Stimulated activated CD4-positive, alpha-beta T cell treated with anti-CD3 and anti-CD28 coated beads, Interleukin-2, amount 100 ng/mL, for 48 hours (primary cell): Measurements from ENCODE around the gene OSM.

Experiments
- DNase-seq, 2 donors: peaks; one replicate each; pipeline ENCODE4 v3.0.0-alpha.2; 2020

OSM gene

GRCh38 chr22:30261134-30261533, 5.5 kb downstream of the OSM start:
- DNase-seq = no peak

- no peak for DNase-seq
These were observed 6.0 kb downstream of the OSM start for GRCh38 chr22:30260682-30261081.

DNA sequence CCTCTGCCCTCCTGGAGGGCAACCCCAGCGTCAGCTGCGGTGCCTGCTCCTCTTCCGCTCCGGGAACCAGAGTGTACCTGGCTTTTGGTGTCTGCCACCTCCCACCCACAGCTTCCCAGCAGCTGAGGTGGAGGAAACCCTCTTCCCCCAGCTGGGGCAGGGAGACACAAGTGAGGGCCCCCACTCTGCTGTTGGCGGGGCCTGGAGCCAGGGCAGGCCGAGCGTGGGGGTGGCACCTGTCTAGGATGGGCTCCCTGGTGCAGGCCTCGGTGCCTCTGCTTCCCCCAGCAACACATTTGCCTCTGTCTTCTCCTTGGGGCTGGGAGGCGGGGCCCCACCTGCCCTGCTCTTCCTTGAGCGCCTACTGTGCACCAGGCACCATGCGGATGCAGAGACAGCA, 6.4 kb downstream of the OSM start:
- DNase-seq = no peak

DNA sequence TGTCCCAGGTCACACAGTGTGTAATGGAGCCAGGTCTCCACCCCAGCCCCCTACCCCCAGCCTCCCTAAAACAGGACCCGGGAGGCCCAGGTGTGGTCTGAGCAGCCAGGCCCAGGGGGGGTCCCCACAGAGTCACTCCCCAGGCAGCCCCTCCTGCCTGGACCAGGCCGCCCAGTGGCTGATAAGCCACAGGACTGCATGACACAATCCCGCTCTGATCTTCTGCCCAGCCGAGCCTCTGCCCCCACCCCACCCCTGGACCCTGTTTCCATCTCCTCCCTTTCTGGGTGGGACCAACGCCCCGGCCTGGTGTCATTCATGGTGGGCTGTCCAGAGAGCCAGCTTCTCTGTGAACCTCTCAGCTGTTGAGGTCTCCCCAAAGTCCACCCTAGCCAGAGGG, 12.3 kb downstream of the OSM start:
- no peak for DNase-seq

DNA sequence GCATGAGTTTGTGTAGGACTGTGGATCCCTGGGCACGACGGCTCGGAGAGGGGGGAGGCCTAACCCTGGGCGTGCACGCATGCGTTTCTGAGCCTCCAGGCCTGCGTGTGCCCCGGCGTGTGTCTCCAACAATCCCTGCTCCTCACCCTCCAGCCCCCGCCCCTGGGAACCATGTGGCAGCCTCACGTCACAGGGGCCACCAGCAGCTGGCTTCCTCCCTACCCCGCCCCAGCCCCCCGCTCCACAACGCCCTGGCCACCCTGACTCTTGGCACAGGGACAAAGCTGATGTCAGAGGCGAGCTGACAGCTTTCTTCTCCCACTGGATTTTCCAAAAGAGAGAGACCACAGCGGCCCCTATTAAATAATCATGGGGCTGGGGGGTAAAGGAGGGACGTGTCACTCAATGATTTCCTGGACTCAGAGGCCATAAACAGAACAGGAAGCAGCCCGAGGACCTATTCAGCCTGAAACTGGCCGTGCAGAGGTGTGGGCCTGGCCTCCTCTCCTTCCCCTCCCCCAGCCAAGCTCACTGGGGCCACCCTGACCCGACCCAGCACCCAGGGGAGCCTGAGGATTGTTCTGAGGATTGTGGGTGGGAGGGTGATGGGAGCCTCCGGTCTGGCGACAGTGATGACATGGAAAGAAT, 13.3 kb downstream of the OSM start:
- DNase-seq = no peak

GRCh38 chr22:30252411-30253204, 14.0 kb downstream of the OSM start:
- DNase-seq = no peak

GRCh38 chr22:30251711-30252110, 14.9 kb downstream of the OSM start:
- no peak for DNase-seq

DNA sequence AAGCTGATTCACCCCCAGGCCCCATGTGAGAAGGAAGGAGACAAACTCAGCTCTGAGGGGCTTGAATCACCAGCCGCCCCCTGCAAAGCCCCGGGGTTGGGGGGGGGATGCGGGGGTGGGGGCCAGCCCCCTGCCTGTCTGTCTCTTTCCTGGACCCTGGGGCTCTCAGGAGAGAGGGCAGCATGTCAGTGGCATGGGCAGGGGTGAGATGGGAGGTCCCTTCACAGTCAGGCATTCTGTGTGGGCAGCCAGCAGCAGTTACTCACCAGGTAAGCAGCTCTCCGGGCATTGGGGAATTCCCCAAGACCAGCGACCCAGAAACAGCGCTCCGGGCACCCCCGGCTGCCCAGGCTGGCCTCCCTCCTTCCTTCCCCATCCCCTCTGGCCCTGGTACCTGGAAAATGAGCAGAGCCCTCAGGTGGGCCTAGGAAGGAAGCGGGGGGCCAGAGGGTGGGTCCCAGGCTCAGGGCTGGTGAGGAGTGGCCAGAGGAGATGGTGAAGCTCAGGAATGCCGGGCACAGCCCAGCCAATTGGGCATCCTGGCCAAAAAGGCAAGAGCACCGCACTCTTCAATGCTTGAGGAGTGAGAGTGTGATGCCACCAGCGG, 15.9 kb downstream of the OSM start:
- DNase-seq = peak in 1 of 2 donors; percentile 39

- DNase-seq = no peak
These were observed 16.5 kb downstream of the OSM start for GRCh38 chr22:30250039-30250565.

- DNase-seq = no peak
These were observed 17.3 kb downstream of the OSM start for GRCh38 chr22:30249049-30250038.

GRCh38 chr22:30248484-30248883, 18.2 kb downstream of the OSM start:
- no peak for DNase-seq

DNA sequence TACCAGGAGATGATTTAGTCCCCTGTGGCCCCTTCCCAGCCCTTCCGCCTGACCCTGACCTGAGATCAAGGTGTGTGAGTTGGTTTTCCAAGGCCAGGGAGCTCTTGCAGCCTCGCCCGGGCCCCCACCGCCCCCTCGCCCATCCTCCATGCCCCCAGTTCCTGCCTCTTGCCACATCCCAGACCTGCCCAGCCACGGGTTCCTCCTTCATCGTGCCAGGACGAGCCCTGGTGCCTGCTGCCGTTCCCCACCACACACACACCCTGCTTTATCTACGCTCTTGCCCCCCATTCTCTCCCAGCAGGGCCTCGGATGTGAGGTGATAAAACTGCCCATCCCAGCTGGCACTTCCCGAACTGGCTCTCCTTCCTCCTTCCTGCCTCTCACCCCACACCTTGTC, 18.7 kb downstream of the OSM start:
- no peak for DNase-seq

- DNase-seq = no peak
These were observed 19.1 kb downstream of the OSM start for GRCh38 chr22:30247561-30247960.

DNA sequence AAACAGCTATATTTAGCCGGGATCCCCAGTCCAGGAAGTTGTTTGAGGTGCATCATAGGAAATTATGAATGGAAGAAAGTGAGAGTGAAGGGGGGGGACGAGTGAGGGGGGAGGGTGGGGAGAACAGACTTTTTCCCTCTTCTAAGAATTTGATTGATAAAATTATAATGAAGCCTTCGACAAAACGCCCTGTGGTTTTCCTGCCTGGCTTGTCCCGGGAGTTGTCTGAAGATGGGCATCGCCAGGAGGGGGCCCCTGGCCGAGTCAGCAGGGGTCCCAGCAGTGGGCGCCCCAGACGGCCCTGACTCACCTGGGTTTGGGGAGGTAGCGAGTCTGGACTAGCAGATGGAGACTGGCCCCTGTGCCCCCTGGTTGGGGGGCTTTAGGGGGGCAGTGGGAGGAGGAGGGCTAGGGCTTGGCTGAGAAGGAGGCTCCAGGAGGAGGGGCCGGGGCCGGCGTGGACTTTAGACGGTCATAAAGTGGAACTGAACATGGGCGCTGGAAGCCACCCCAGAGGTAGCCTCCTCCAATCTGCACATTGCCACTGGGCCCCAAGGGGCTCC, 19.8 kb downstream of the OSM start:
- no peak for DNase-seq

DNA sequence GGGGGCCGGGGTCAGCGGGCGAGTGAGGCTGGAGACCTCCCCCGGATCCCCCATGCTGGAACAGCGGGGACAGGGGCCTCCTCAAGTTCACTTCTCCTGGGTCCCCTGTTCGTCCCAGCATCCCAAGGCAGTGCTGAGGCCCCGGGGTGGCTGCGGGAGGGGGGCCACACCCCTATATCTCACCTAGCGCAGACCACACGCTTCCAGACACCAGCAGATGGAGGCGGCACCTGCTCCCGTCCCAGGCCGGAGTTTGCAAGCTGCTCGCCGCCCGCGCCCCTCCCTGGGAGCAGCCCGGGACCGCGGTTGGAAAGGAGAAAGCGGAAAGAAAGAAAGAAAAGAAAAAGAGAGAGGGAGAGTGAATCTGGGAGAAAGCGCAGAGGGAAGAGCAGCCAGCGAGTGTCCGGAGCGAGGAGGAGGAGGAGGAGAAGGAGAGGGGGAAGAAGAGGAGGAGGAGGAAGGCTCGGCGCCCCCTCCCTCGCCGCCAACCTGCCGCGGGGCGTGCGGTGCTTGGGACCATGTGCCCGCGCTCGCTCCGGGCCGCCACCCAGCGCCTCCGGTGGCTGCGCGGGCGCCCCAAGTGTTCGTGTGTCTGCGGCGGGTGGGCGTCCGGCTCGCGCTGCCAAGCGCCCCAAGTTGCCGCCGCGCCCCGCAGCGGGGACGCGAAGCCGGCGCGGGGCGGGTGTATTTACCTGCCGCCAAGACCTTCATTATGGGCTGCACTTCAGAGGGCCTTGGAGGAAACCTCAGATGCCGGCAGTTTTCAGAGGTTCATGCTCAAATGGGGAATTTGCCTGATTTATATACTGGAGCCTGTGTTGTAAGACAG, 20.5 kb downstream of the OSM start, which contains the start of gene LIF:
TSS of gene LIF (minus strand) at position 775 of the 829 bp plus-strand sequence. CDS start at position 711, 64 bp downstream.
- peak; percentile 48 to 52 for DNase-seq

- DNase-seq = no peak
These were observed 21.3 kb downstream of the OSM start for GRCh38 chr22:30245181-30245984.

GRCh38 chr22:30244641-30245040, 22.0 kb downstream of the OSM start:
- no peak for DNase-seq

- DNase-seq = no peak
These were observed 22.6 kb downstream of the OSM start for GRCh38 chr22:30244066-30244465.

DNA sequence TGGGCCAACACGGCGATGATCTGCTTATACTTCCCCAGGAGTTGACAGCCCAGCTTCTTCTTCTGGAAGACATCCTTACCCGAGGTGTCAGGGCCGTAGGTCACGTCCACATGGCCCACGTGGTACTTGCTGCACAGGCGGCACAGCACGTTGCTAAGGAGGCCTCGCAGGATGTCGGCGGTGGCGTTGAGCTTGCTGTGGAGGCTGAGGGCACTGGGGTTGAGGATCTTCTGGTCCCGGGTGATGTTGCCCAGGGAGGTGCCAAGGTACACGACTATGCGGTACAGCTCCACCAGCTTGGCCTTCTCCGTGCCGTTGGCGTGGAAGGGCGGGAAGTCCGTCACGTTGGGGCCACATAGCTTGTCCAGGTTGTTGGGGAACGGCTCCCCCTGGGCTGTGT, 23.0 kb downstream of the OSM start:
- no peak for DNase-seq
